IPS-NIHi7 (cell line): ENCODE measurements around the gene ETV3.
A peak's percentile ranks its signal among the peaks of the same experiment; 100 is the strongest.

Experiments used
- DNase-seq: peaks from one replicate; pipeline ENCODE4 v3.0.0; 2012; ENCODE audit warnings: mixed read lengths; ENCODE audit errors: extremely low spot score

The ETV3 gene

DNA sequence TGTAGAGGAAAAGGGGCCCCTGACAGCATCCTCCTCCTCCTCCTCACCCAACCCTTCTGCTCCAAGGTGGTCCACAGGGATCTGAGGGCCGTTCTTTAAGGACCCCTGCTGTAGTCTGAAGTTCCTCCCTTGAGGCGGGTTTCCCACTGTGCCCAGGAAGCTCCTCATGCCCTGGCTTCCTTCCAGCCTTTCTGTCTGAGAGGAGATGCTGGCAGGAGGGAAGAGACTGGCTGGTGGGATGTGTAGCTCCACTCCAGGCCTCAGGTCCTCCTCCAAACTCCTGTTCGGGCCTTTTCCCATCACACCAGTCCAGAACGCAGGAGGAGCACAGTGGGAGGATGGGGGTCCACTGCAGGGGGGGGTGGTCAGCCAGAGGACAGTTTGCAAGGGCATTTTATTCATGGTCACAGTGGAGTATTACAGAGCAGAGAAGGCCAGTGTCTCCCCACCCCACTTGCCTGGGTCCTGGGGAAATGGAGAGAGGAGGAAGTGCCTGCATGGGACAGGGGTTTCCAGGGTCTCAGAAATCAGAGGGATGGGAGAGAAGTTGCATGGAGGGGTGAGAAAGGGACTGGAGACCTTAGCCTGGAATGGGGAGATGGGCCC is 46.4 kb downstream of the ETV3 start:
- DNase-seq: no peak

DNA sequence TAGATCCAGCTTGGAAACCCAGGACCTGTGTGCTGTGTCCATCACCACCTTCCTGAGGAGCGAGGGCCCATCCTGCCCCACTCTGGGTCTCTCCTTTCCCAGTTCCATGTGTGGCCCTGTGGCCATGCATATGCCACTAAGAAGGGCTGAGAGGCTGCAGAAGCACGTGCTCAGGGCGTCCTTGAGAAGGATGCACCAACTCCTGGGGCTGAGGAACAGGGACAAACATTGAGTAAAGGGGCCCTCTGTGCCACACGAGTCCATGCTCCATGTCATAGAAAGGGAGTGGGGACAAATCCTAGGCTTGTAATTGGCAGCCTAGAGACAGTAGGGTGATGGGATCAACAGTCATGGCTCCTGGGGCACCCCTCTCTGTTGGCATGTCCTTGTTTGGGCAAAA is 47.0 kb downstream of the ETV3 start:
- DNase-seq: no peak

DNA sequence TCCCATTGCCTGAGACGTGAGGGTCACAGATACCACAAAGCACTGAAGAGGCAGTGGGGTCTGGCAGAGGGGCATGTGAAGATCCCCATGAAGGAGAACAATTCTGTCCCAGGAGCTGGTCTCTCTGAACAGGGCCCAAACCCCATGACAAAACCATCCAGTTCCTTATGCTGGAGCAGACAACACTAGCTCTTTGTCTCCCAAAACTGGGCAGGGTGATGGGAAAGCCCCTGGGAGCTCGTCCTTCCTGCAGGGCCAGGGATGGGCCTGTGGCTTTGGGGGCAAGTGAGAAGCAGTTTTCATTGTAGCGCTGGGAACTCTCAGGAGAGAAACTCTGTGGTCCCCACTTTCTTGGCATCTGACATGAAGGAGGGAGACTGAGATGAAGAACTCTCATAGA is 47.4 kb downstream of the ETV3 start:
- no peak for DNase-seq

DNA sequence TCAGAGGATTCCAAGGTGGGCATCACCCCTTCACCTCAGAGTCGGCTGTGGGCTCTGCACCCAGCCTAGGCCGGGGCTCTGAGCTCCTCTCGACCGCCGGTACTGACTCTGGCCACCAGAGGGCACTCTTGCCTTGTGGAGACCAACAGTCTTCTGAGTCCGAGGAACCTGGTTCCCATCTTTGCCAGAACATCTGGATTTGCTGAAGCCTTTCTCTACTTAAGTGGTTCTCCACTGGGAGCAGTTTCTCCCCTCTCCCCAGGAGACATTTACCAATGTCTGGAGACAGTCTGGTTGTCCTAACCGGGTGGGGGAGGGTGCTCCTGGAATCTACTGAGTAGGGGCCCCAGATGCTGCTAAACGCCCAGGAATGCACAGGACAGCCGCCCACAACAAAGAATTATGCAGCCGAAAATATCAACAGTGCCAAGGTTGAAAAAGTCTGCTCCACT is 48.0 kb downstream of the ETV3 start:
- peak; percentile 93 for DNase-seq

DNA sequence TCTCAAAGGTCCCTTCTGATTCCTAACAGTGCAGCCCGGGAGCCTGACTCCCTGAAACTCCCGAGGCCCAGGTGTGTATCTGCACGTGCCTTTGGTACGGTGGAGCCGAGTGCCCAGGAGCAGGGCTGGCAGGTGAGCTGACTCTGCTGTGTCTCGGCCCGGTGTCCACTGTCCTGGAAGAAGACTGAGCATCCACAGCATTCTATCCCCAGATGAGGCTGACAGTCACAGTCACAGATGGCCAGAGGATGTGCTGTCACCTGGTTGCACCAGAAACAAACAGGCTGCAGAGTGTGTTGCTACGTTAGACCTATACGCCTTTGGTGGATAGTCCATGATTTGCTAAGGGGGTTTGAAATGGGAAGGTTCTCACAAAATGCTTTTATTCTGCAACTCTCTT is 48.4 kb downstream of the ETV3 start:
- DNase-seq: no peak

DNA sequence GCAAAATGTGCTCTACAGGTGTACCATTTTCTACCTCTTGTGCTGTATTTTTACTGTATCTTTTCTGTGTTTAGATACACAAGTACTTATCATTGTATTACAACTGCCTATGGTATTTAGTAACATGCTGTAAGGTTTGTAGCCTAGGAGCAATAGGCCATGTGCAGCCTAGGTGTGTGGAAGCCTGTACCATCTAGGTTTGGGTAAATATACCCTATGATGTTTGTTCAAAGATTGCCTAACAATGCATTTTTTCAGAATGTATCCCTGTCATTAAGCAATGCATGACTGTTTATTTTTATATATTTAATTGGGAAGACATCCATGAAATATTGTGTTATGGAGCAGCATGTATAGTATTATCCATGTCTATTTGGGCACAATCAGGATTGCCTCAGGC is 49.6 kb downstream of the ETV3 start:
- DNase-seq: no peak

DNA sequence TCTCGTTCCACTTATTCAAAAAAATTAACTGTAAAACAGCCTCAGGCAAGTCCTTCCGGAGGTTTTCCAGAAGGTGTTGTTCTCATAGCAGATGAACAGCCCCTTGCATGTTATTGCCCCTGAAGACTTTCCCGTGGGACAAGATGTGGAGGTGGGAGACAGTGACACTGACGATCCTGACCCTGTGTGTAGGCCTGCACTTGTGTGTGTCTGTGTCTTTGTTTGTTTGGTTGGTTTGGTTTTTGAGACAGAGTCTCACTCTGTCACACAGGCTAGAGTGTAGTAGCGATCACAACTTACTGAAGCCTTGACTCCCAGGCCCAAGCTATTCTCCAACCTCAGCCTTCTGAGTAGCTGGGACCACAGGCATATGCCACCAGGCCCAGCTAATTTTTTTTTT is 51.2 kb downstream of the ETV3 start:
- no peak for DNase-seq

DNA sequence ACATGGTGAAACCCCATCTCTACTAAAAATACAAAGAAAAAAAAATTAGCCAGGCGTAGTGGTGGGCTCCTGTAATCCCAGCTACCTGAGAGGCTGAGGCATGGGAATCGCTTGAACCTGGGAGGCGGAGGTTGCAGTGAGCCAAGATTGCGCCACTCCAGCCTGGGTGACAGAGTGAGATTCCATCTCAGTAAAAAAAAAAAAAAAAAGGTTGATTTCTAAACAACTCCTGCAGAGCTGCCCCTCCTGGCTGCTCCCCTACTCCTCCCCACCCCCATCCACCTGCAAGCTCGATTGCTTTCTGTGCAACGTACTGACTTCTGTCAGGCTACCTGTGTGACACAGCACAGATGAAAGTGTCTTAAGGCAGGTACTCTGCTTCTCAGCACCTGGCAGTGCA is 51.9 kb downstream of the ETV3 start:
- no peak for DNase-seq

DNA sequence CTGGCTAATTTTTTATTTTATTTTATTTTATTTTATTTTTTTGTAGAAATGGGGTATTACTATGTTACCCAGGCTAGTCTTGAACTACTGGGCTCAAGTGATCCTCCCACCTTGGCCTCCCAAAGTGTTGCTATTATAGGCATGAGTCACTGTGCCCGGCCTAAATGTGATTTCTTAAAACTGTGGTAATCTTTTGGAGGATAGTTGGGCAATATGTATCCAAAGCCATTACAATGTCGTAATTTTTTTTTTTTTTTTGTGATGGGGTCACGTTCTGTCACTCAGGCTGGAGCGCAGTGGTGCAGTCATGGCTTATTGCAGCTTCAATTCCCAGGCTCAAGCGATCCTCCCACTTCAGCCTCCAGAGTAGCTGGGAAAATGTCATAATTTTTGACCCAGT is 52.8 kb downstream of the ETV3 start:
- DNase-seq: no peak

DNA sequence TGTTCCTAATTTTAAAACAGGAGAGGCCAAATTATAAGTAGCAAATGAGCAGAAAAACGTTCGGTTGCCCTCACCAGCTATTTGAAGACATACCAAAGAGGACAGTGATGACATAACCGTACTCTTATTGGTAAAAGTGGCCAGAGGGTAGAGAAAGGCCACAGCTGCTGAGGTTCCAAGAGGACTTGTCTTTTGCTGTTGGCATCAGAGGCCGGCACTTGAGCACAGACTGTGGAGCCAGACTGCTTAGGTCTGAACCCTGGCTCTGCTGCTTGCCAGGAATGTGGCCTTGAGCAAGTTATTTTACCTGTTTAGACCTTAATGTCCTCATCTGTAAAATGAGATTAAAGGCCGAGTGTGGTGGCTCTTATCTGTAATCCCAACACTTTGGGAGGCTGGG is 53.5 kb downstream of the ETV3 start:
- no peak for DNase-seq

DNA sequence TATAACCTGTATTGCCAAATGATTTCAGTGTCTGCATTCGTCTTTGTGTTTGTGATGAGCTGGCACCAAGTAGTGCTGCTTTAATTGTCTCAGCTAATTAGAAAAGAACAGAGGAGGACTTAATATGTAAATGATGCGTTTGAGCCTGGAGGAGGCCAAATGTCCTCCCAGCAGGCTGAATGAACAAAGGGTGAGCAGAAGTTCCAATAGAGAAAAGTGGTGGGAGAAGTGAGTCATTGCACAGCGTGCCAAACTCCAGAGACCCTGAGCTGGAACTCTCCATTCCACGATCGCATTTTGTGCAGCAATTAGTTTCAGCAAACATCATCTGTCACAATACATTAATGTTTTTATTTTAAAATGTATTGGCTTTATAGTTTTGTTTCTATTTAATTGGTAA is 56.5 kb downstream of the ETV3 start:
- DNase-seq: no peak

DNA sequence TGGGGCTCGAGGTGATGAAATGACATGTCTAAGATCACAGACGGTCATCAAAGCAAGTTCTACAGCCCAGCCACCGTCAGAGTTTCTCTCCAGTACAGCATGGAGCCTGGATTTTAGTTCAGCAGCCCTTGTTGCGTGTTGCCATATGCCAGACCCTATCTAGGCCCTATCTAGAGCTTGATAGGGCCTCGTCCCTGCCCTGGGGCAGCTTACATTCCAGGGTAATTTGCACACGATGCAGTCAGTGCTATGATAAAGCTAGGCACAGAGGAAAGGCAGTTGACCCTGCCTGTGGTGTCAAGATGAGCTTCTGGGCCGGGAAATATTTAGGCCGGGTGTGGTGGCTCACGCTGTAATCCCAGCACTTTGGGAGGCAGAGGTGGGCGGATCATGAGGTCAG is 57.5 kb downstream of the ETV3 start:
- DNase-seq: no peak

DNA sequence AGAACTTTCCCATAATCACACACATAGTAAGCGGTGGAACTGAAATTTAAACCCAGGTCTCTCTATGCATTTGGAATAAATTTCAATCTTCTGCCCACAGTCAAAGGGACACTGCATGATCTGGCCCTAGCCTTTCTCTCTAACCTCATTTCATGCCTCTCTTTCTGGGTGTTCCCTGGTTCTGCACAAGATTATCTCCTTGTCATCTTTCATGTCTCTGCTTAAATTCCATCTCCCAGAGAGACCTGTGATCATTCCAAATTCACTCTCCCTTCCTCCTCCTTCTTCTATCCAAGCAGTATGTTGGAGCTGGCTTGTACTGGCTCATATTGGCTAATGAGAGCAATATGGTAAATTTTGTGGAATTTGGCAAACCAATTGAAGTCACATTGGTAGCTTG is 60.8 kb downstream of the ETV3 start:
- no peak for DNase-seq

DNA sequence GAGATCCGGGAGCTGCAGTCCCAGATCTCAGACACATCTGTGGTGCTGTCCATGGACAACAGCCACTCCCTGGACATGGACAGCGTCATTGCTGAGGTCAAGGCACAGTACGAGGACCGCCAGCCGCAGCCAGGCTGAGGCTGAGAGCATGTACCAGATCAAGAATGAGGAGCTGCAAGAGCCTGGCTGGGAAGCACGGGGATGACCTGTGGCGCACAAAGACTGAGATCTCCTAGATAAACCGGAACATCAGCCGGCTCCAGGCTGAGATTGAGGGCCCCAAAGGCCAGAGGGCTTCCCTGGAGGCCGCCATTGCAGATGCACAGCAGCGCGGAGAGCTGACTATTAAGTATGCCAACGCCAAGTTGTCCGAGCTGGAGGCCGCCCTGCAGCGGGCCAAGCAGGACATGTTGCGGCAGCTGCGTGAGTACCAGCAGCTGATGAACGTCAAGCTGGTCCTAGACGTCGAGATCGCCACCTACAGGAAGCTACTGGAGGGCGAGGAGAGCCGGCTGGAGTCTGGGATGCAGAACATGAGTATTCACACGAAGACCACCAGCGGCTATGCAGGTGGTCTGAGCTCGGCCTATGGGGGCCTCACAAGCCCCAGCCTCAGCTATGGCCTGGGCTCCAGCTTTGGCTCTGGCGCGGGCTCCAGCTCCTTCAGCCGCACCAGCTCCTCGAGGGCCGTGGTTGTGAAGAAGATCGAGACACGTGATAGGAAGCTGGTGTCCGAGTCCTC is 64.1 kb downstream of the ETV3 start:
- DNase-seq: peak; percentile 72
